ENCODE results near the gene GPR33. TPM values are rescaled to one million over a fixed set of nuclear protein-coding genes. Genes with fewer than 3 reads are reported as not detected.
"Not testable (repeated sequence)": the region's sequence is repeated elsewhere in the genome, so short reads cannot be mapped to it uniquely, and the experiment has no call there.

GPR33 gene, protein sequence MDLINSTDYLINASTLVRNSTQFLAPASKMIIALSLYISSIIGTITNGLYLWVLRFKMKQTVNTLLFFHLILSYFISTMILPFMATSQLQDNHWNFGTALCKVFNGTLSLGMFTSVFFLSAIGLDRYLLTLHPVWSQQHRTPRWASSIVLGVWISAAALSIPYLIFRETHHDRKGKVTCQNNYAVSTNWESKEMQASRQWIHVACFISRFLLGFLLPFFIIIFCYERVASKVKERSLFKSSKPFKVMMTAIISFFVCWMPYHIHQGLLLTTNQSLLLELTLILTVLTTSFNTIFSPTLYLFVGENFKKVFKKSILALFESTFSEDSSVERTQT
- not detected for polyA plus RNA-seq (ENCODE audit: insufficient read length in 10 of 10)
- long read RNA-seq, donor 1, result 0 reads
- long read RNA-seq, donor 2, result 0 reads
- long read RNA-seq, donor 3, result 0 reads
- long read RNA-seq, donor 4, result 0 reads
- long read RNA-seq, donor 5, result 0 reads
- long read RNA-seq, donor 6, result 0 reads
- long read RNA-seq, donor 7, result 0 reads
- long read RNA-seq, donor 8, result 0 reads
- long read RNA-seq, donor 9, result 0 reads

DNA sequence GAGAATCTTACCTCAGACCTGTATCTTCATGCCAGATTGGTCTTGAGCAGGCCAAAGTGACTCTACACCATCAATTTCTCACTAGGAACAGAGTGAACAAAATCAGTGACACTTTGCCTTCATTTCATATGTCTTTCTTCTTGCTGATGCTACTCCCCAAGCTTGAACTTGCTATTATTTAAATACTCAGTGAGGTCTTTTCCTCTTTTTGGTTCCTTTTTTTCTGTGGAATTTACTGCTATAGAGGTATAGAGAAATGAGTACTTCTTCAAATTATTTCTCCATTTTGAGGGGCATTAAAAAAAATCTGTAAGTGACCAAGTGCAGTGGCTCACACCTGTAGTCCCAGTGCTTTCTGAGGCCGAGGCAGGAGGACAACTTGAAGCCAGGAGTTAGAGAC lies at the start of gene GPR33:
Gene GPR33, minus strand, starts transcription at position 154 of the 400 bp plus-strand sequence. CDS start 4,074 bp downstream, outside the sequence.
- DNase-seq, result no peak

DNA sequence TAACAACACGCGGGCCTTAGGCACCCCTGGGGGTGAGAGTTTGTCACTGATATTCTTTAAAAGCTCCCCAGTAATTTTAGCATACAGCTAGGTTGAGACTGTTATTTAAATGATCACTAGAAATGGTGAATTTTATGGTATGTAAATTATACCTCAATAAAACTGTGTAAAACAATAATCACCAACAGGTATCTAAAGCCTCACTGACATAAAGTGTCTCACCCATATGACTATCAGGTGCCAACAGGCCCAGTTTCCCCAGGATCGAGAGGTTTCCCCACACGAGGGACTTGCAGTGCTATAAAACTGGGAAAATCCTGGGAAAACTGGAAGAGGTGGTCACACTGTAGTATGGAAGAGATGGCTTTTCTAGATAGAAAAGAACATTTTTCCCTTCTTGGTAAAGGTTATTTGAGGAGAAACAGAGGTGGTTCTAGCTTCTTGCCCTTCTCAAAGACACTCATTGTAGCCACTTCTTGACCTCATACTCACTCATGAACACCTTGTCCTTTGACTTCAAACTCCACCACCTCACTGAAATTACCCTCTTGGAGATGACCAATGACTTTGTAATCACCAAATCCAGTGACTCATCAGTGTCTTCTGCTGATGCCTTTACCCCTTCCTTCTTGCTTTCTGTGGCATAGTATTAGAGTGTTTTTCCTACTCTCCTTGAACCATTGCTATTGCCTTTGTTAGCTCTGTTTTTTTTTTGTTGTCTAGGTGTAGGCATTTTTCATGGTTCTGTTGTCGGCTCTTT lies 48.5 kb upstream of the GPR33 start:
- no peak for DNase-seq

DNA sequence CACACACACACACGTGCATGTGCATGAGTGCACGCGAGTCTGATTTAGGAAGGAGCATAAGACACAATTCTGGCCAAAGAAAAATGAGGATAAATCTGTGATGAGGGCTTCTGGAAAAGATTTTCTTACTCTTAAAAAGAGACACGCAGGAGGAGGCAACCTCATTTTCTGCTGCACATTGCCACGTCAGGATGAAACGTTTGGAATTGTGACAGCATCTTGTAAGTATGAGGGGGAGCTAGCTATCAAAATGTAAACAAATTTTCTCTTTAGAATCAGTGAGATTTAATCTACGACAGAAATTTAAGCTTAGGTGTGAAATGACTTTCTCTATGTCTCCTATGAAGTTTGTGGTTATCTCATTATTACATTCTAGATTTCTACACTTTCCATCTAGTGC lies 42.3 kb upstream of the GPR33 start:
- no peak for DNase-seq

DNA sequence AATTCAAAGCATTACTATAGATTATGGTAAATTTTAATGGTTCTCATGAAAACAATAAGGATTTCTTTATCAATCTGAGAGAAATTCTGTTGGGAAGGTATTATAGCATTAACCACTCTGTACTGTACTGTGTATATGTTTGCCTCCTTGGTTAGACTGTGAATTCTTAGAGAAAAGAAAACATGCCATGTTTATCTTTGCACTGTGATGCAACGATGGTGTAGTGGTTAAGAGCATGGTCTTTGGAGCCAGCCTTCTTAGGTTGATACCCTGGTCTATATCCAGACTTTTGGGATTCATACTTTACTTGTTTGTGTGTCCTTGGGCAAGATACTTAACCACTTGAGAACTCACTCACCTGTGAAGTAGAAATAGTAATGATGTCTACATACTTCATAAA lies 41.2 kb upstream of the GPR33 start:
- DNase-seq, result no peak

DNA sequence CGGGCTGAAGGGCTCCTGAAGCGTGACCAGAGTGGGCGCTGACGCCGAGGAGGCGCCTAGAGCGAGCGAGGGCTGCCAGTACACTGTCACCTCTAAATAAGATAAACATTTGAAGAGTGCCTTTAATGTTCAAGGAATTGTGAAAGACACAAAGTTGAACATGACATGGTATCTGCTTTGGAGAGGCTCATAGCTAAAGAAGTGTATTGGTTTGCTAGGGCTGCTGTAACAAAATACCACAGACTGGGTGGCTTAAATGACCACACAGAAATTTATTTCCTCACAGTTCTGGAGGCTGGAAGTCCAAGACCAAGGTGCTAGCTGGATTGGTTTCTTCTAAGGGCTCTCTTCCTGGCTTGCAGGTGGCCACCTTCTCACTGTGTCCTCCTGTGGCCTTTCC lies 39.7 kb upstream of the GPR33 start:
- no peak for DNase-seq

DNA sequence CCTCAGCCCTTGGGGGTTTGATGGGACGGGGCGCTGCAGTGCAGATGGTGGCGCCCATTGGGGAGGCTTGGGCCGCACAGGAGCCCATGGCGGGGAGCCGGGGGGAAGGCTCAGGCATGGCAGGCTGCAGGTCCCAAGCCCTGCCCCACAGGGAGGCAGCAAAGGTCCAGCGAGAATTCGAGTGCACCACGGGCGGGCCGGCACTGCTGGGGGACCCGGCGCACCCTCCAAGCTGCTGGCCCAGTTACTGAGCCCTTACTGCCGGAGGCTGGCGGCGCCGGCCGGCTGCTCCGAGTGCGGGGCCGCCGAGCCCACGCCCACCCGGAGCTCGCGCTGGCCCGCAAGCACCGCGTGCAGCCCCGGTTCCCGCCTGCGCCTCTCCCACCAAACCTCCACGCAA lies 39.2 kb upstream of the GPR33 start:
- DNase-seq, result no peak

DNA sequence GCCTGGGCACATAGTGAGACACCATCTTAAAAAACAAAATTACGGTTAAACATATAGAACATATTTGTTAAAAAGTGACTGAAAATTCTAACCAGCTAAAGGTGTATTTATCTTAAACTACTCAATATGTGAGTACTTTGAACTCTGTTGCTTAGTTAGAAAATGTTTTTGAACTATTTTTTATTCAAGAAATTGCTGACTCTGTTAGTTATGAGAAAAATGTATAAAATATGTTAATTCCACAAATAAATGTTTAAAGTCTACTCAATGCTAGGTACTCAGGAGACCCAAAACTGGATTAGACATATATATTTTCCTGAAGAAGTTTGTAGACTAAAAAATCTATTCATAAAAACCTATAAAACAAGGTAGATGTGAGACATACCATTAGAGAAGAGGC lies 23.0 kb upstream of the GPR33 start:
- DNase-seq, result no peak

DNA sequence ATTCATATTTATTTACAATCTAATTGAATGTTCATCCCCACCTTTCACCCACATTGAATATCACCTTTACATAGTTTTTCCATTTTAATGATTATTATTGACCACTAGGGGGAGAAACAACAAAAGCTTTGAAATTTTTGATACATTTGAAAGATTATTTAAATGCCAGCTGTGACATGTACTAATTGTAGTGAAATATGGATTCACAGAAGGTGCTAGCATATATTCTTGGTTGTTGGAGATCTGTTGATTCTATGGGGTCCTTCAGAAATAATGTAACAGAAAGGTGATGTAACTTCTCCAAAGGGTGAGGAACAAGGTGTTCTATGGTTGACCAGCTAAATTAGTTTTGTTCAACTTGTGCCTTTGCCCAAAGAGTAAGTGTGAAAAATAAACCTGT lies 22.4 kb upstream of the GPR33 start:
- peak; percentile 5 to 42 (median 7) for DNase-seq

DNA sequence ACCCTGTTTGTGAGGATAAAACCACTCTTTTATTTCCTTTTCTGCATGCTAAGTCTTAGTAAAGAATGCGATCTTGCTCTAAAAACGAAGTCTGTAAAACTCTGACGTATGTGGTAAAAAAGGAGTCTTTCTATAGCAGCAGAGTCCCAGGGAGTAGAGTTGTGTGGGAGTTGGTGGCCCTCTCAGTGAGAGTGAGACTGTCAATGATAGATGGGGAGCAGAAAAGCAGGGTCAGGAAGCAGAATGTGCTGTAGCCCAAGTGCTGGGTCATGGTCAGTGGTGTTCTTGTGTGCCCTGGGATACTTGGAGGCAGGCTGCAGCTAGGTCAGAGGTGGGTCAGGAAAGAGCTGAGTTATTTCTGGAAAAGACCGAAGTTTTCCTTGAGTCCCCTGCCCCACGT lies 20.3 kb upstream of the GPR33 start:
- no peak for DNase-seq

DNA sequence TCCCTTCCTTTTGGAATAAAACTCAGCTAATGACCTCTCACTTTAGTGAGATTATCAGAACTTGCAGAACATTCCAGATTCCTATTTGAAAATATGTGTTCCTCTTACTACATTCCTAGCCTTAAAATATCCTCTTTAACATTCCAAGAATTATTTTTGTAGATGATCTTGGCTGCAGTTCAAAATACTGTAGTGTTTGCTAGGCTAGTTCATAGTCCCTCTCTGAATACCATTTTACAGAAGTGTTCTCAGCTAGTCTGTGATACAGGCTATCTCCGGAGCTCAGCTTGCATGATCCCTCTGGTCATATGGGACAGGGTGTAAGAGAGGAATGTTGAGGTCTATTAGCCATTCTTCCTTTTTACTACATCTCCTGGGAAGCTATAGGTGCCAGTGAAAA lies 17.6 kb upstream of the GPR33 start:
- DNase-seq, result peak; percentile 29 to 68 (median 58)

DNA sequence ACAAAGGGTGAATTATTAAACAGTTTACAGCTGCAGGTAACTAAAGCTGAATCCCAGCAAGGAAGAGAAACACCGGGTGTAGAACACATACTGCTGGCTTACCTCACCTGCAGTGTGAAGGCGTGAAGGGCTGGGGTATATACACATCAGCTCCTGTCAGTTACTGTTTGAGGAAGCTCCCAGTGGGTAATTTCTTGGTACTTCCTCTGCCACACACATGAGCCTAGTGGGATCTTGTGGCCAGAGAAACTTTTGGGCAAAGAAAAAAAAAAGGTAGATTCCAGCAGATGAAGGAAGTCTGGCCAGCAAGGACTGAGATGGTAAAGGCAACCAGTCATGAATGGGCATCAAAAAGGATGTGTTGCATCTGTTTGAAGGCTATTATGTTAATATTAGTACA lies 14.0 kb upstream of the GPR33 start:
- DNase-seq, result no peak

DNA sequence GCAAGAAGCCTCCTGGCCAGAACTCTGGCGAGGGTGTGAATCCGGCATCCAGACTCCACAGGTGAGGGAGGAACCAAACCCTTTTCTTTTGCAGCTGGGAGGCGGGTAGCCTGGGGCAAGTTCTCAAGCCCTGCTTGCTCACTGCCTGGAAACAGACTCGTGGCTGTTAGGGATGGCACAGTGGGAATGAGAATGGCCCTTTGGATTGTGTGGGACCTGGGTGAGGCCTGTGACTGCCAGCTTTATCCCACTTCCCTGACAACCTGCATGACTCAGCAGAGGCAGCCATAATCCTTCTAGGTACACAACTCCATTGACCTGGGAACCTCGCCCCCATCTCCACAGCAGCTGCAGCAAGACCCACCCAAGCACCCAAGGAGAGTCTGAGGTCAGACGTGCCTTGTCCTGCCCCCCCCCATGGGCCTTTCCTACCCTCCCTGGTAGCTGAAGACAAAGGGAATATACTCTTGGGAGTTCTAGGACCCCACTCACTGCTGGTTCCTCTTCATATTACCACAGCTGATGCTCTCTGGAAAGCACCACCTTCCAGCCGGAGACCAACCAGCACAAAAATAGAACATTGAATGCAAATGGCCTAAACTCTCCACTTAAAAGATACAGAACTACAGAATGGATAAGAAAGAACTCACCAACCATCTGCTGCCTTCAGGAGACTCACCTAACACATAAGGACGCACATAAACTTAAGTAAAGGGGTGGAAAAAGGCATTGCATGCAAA lies 5.1 kb upstream of the GPR33 start:
- DNase-seq, result no peak

DNA sequence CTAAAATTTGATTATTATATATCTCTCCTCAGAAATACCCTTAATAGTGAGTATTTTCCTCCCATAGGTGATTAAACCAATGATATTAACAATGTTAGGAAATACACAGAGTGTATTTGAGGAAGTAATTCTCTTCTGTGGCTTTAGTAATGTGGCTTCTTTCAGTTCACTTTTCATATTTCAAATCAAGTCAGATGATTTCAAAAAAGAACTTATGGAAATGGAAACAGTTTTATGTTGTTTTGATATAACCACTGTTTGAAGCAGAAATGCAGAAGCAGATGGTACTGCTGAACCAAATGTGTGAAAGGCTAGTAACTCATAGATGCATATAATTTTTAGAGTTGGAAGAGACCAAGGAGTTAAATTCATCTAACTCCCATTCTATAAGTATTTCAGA lies 1.9 kb upstream of the GPR33 start:
- no peak for DNase-seq

DNA sequence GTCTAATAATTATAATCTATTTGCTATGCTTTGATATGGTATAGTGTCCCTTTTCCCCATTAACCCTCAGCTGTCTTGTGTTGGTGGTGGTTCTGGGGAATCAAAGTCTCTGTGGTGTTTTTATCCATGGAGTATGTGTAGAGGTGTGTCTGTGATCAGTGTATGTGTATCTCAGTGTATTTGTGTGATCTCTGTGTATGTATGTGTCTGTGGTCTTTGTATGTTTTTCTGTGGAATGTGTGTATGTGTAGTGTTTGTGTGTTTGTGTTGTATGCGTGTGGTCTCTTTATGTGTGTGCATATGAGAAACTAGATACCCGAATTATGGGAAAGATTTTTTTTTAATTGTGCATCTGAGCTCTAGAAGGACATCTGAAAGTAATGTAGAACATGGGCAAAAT lies 1.1 kb downstream of the GPR33 start:
- DNase-seq, result no peak

DNA sequence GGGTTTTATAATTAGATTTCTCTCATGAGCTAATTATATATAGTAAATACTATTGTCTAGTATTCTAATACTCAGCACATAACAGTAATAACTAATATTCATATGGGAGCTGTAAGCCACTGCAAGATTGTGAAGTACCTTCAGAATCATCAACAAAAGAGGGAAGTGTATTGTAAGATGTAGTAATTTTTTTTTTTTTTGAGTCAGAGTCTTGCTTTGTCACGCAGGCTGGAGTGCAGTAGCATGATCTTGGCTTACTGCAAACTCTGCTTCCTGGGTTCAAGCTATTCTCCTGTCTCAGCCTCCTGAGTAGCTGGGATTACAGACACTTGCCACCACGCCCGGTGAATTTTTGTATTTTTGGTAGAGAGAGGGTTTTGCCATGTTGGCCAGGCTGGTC lies 3.1 kb downstream of the GPR33 start:
- DNase-seq, result no peak

DNA sequence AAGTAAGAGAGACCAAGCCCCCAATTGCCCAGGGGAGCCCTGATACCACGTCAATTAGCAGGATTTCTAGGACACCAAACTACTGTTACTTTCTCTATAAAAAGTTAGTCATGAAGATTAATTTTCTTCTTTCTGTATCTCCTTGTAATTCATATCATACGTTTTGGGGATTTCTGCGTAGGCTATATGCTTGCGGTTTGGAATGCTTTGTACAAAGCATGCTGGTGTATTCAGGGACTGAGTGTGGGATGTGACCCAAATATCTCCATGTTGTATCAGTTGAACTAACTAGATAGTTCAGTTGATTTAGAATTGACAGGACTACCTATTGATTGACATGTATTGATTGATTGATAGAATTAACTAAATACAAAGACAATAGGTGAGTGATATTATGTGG lies 7.7 kb downstream of the GPR33 start:
- no peak for DNase-seq

DNA sequence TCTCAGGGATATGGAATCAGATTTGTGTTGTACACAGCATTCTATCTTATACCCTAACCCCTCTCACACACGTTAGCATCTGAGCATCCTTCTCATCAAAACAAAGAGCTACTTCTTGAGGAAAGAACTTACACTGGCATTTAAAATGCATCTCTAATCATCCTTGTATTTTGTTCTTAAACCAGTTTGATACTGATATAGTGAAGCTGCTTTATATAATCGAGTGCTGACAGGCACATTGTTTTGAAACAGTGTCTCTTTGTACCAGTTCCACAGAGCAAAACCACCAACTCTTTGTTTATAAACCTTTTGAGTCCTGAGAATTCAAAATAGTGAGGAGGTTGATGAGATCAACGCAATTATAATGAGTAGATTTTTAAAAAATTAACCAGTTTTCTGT lies 8.8 kb downstream of the GPR33 start:
- no peak for DNase-seq

DNA sequence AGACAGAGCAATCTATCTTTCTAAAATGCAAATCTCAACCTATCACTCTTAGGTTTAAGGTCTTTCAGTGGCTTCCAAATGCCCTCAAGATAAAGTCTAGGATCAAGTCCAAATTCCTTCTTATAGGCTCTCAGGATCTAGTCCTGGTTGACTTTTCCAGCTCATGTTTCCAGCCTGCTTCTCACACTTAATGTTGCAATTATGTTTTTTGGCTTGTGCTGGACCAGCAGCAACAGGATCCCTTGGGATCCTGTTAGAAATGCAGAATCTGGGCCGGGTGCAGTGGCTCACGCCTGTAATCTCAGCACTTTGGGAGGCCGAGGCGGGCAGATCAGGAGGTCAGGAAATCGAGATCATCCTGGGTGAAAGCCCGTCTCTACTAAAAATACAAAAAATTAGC lies 10.6 kb downstream of the GPR33 start:
- DNase-seq, result no peak

DNA sequence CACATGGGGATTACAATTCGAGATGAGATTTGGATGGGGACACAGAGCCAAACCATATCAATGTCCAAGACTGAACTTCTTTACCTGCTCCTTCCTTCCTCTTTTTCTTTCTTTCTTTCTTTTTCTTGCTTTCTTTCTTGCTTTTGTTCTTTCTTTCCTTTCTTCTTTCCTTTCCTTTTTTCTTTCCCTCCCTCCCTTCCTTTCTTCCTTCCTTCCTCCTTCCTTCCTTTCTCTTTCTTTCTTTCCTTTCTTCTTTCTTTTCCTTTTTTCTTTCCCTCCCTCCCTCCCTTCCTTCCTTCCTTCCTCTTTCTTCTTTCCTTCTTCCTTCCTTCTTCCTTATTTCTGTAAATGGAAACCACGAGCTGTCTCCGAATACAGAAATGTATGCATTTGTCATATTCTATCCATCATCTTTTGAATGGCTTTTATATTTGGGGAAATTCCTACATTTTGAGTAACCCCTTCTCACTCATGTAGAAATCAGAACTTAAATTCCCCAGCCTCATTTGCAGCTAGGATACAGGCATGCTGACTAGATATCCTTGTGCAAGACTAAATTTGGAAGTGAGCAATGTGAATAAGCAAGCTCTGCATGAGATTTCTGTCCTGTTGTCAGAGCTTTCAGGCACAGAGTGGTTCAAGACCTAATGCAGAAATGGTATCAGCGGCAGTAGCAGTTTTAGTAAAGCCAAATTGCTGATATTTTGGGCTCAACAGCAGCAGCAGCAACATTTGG lies 11.5 kb downstream of the GPR33 start:
- DNase-seq, result no peak

DNA sequence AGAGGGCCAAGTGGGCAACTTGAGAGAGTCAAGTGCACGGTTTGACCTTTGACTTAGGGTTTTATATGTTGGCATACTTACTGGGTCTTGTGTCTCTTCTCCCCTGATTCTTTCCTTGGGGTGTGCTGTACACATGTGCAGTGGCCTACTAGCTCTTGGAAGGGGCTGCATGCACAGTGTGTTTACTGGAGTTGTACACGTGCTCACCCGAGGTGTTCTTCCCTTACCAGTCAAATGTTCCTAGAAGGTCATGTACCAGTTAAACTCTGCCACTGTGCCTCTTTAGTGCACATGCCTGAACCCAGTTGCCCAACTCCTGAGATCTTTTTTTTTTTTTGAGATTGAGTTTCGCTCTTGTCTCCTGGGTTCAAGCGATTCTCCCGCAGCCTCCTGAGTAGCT lies 21.3 kb downstream of the GPR33 start:
- DNase-seq, result no peak

DNA sequence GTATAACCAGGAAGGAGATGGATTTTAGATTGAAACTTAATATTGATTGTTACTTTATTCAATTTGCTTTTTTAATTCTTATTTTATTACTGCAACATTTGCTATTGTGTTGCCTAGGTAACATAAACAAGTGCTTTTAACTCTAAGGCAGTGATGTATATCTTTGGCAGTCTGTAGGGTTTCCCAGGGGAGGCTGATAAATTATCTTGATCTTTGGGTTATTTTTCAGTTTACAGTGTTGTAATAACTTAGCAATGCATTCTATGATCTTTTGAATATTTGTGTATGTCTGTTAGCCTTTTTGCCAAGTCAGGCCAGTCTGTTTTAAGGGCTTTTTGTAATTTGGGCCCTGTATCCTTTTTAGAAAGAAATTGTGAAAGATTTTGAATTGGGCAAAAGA lies 22.7 kb downstream of the GPR33 start:
- peak; percentile 42 to 85 (median 77) for DNase-seq

DNA sequence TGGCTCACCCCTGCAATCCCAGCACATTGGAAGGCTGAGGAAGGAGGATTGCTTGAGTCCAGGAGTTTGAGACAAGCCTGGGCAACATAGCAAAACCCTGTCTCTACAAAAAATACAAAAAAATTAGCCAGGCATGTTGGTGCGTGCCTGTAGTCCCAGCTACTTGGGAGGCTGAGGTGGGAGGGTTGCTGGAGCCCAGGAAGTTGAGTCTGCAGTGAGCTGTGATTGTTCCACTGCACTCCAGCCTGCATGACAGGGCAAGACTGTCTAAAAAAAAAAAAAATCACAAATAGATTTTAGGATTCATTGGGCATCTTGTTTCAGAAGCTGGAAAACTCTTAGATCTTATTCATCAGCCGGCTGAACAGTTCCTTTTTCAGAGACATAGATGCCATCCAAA lies 25.4 kb downstream of the GPR33 start:
- not testable (repeated sequence) for DNase-seq

Data from muscle of back (tissue), 13 donors.